Stomach (tissue), 4 donors: ENCODE data around the gene DSE.

Experiments used
- POLR2AphosphoS5 ChIP-seq, 3 donors: sonication (generic); formaldehyde crosslinking; IDR thresholded peaks; one replicate each; pipeline ENCODE4 v1.6.1; 2016; ENCODE audit warnings: antibody characterized with exemption in 3 of 3
- TF ChIP-seq, protein P1 (sequence below), 7 experiments: fragments of 450-650 bp in 4 of 7; fragments of 200-600 bp in 3 of 7; sonication (generic) in 3 of 7; IDR thresholded peaks; one replicate each; pipeline ENCODE4 v1.5.1; 2016 to 2019; ENCODE audit warnings: antibody characterized with exemption in 7 of 7, control low read depth in 2 of 7, mild to moderate bottlenecking in 1 of 7

GRCh38 chr6:116465246-116465645, 94.5 kb downstream of the DSE start:
- TF ChIP-seq, protein P1, sequence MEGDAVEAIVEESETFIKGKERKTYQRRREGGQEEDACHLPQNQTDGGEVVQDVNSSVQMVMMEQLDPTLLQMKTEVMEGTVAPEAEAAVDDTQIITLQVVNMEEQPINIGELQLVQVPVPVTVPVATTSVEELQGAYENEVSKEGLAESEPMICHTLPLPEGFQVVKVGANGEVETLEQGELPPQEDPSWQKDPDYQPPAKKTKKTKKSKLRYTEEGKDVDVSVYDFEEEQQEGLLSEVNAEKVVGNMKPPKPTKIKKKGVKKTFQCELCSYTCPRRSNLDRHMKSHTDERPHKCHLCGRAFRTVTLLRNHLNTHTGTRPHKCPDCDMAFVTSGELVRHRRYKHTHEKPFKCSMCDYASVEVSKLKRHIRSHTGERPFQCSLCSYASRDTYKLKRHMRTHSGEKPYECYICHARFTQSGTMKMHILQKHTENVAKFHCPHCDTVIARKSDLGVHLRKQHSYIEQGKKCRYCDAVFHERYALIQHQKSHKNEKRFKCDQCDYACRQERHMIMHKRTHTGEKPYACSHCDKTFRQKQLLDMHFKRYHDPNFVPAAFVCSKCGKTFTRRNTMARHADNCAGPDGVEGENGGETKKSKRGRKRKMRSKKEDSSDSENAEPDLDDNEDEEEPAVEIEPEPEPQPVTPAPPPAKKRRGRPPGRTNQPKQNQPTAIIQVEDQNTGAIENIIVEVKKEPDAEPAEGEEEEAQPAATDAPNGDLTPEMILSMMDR (IDR thresholded peaks at IDR 0.05) = no peak
- TF ChIP-seq POLR2AphosphoS5 (IDR thresholded peaks at IDR 0.05) = no peak
